Stimulated activated CD4-positive, alpha-beta T cell treated with anti-CD3 and anti-CD28 coated beads, Interleukin-1b, Interleukin-23, amount 100 ng/mL, for 1 hour (primary cell): Measurements from ENCODE around the gene FAM47A.

Experiments used
- DNase-seq, 2 donors: peaks; one replicate each; pipeline ENCODE4 v3.0.0-alpha.2; 2020; ENCODE audit warnings: low read depth in 2 of 2

The FAM47A gene

DNA sequence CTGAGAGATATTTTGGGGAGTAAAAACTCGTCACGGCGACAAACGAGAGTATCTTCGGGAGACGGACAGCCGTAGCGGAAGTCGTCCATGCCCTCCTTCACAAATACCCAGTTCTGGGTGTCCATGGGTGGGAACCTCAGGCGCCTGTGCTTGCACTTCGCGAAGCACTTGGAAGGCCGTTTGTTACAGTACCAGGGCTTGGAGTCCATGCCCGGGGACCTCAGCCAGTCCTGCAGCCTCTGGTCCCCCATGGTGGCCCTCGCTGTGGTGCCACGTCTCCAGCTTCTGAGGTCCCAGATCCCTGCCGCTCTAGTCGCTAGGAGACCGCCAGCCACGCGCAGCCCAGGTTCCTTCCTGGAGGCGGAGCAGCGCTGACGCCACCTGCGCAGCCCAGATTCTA, at the start of gene FAM47A:
FAM47A (minus strand) TSS at position 287 of the 400 bp plus-strand sequence; CDS start at position 251, 36 bp downstream.
- no peak for DNase-seq

- DNase-seq = no peak
These were observed 15.2 kb upstream of the FAM47A start for GRCh38 chrX:34147345-34147744.

GRCh38 chrX:34146906-34147305, 14.8 kb upstream of the FAM47A start:
- DNase-seq = no peak

DNA sequence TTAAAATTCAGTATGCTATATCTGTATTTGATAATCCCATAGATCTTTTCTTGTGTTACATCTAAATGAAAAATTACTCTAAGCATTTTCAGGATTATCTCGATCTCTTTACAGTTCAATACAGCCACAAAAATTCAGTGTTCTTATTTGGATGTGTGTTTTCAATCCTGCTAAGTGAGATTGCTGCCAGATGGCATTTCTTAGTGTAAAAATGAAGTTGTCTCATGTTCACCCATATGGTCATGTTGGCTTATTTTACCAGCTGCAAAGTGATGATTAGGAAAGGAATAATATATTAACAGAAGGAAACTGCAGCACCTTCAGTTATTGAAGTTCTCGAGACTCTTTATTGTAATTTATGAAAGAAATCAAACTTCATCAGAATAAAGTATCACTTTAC, 12.1 kb upstream of the FAM47A start:
- no peak for DNase-seq

DNA sequence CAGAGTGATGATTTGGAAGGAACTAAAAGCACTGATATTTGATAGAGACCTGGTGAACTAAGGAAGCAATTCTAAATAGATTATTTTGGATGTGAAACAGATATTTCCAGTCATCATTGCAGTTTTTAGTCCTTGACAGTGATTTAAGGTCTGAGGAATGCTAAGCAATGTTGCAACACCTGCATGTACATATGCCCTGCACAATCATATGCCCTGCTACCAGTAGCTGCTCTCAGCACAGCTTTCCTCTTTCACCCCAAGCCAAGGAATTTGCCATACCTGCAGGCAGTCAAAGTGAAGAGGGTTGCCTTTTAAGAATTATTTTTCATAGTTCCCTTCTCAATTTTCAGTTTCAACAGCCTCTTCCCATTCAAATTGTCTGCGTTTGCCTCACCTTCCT, 8.7 kb upstream of the FAM47A start:
- no peak for DNase-seq

GRCh38 chrX:34130980-34131744, 952 bp downstream of the FAM47A start:
- no peak for DNase-seq

GRCh38 chrX:34130501-34130900, 1.6 kb downstream of the FAM47A start:
- no peak for DNase-seq

- no peak for DNase-seq
These were observed 6.1 kb downstream of the FAM47A start for GRCh38 chrX:34126011-34126410.

GRCh38 chrX:34119122-34119521, 13.0 kb downstream of the FAM47A start:
- no peak for DNase-seq

DNA sequence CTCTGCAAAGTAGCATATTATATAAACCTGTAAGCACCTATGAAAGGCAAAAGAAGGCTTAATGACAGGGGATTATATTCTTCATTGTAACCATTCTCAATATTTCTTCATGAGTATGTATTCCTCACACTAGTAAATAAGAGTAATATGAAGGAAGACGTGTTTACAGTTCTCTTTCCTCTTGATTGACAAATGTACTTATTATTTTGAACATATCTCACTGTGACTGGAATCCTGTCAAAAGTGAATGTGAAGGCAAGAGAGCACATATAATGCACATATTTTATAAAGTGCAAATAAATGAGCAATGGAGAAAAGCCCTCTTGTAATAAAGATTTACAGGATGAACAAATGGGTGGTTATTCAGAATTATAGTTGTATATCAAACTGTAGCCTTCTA, 19.7 kb downstream of the FAM47A start:
- DNase-seq = no peak
